Cardiac muscle cell (in vitro differentiated cells and primary cell): ENCODE measurements around the gene HK3. TPM values are rescaled to one million over a fixed set of nuclear protein-coding genes. Genes with fewer than 3 reads are reported as not detected.

Experiments
- DNase-seq, 2 donors: peaks; one replicate each; pipeline versions ENCODE4 v3.0.0 to v3.0.0-alpha.2; 2010 to 2017; ENCODE audit warnings: low read depth in 1 of 2, low spot score in 1 of 2
- H3K27ac ChIP-seq: fragments of 200-600 bp; sonication (generic); 2 replicates; pipeline ENCODE4 v1.5.1; 2016
- H3K27me3 ChIP-seq: fragments of 200-600 bp; sonication (generic); 2 replicates; pipeline ENCODE4 v1.6.0; 2016; ENCODE audit warnings: control low read depth
- H3K36me3 ChIP-seq: fragments of 200-600 bp; sonication (generic); 2 replicates; pipeline ENCODE4 v1.5.1; 2016; ENCODE audit warnings: control low read depth
- H3K4me1 ChIP-seq: fragments of 200-600 bp; sonication (generic); 2 replicates; pipeline ENCODE4 v1.8.1; 2017; ENCODE audit warnings: low read depth, mild to moderate bottlenecking, mixed run types
- H3K4me3 ChIP-seq: fragments of 200-600 bp; sonication (generic); 2 replicates; pipeline ENCODE4 v1.5.1; 2016; ENCODE audit warnings: mild to moderate bottlenecking
- H3K9me3 ChIP-seq: fragments of 200-600 bp; sonication (generic); 2 replicates; pipeline ENCODE4 v1.5.1; 2017; ENCODE audit warnings: low read depth, mild to moderate bottlenecking, control low read depth
- polyA plus RNA-seq: library from polyadenylated mRNA; unstranded; fragments of >200 nt; fragmentation: Nextera tagmentation; extraction: Ambion mirVana; gene quantifications from 2 replicates; pipeline ENCODE4 v1.2.1, GENCODE V29; 2016
- total RNA-seq: library from RNA; depleted of rRNA; stranded (reverse); fragments of >200 nt; gene quantifications from 2 replicates; pipeline ENCODE4 v1.2.3, GENCODE V29; 2016
- TF ChIP-seq, protein P1 (sequence below): IDR thresholded peaks from 2 replicates; pipeline ENCODE4 v1.5.1; 2012; ENCODE audit warnings: low read depth, mild to moderate bottlenecking, low read length

HK3 gene
- total and polyA plus RNA-seq, 2 experiments from 2014 or later: not detected

DNA sequence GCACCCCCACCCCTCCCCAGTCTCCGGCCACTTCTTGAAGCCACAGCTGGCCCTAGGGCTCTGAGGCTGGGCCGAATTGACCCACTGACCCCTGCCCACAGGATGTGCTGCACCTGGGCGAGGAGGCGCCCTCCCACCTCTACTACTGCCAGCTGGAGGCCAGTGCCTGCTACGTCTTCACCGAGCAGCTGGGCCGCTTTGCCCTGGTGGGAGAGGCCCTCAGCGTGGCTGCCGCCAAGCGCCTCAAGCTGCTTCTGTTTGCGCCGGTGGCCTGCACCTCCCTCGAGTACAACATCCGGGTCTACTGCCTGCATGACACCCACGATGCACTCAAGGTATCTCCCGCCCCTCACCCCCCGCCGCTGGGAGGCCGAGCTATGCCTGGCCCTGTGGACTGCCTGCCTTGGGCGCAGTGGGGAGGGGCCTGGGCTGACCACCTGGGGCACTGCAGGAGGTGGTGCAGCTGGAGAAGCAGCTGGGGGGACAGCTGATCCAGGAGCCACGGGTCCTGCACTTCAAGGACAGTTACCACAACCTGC lies 21.3 kb downstream of the HK3 start:
- Histone ChIP-seq H3K27ac (no peak overlapping the region), H3K4me1 (peaks cover 4% of the 10 kb centered on the region), H3K4me3 (no peak overlapping the region), H3K9me3 (no peaks in the 10 kb centered on the region), H3K36me3 (no peaks in the 10 kb centered on the region), H3K27me3 (no peaks in the 10 kb centered on the region)
- DNase-seq: no peak
- TF ChIP-seq, protein P1, sequence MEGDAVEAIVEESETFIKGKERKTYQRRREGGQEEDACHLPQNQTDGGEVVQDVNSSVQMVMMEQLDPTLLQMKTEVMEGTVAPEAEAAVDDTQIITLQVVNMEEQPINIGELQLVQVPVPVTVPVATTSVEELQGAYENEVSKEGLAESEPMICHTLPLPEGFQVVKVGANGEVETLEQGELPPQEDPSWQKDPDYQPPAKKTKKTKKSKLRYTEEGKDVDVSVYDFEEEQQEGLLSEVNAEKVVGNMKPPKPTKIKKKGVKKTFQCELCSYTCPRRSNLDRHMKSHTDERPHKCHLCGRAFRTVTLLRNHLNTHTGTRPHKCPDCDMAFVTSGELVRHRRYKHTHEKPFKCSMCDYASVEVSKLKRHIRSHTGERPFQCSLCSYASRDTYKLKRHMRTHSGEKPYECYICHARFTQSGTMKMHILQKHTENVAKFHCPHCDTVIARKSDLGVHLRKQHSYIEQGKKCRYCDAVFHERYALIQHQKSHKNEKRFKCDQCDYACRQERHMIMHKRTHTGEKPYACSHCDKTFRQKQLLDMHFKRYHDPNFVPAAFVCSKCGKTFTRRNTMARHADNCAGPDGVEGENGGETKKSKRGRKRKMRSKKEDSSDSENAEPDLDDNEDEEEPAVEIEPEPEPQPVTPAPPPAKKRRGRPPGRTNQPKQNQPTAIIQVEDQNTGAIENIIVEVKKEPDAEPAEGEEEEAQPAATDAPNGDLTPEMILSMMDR: no peak

DNA sequence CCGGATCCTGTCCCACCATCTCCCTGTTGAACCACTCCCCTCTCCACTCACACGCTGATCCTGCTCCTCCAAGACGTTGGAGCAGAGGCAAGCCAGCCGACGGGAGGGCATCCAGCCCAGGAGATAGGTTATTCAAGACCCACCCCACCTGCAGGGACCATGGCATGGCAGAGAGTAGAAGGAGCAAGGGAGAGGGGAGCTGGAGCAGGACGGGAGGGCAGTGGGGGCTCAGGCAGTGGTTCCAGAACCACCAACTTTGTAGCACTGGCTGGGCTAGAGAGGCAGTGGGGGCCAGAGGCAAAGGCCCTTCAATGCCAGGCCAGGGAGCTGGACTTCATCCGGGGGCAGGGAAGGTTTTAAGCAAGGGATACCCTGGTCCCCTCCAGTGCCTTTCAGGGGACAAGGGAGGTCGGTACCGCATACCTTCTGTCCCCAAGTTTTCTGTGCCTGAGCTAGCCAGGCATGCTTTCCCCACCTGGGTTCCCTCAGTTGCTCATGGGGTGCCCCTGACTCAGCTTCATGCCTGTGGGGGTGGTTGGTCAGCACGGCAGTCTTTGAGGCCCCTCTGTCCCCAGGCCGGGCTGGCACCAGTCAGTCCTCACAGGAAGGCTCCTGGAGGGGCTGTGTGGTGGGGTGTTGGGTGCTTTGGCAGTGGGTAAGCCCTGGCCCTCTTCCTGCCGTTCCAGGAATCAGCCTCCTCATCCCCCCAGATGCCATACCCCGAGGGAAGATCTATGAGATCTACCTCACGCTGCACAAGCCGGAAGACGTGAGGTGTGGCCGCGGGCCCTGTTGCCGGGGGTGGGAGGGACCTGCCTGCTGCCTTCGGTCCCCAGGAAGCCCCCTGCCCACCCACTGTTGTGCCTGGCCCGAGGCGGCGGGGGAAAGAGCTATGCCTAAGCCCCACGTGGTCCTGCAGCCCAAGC lies 22.4 kb downstream of the HK3 start:
- Histone ChIP-seq H3K27ac (no peak overlapping the region), H3K27me3 (no peaks in the 10 kb centered on the region), H3K9me3 (no peaks in the 10 kb centered on the region), H3K4me3 (no peak overlapping the region), H3K4me1 (peaks cover 4% of the 10 kb centered on the region), H3K36me3 (no peaks in the 10 kb centered on the region)
- no peak for DNase-seq
- TF ChIP-seq, protein P1: no peak

DNA sequence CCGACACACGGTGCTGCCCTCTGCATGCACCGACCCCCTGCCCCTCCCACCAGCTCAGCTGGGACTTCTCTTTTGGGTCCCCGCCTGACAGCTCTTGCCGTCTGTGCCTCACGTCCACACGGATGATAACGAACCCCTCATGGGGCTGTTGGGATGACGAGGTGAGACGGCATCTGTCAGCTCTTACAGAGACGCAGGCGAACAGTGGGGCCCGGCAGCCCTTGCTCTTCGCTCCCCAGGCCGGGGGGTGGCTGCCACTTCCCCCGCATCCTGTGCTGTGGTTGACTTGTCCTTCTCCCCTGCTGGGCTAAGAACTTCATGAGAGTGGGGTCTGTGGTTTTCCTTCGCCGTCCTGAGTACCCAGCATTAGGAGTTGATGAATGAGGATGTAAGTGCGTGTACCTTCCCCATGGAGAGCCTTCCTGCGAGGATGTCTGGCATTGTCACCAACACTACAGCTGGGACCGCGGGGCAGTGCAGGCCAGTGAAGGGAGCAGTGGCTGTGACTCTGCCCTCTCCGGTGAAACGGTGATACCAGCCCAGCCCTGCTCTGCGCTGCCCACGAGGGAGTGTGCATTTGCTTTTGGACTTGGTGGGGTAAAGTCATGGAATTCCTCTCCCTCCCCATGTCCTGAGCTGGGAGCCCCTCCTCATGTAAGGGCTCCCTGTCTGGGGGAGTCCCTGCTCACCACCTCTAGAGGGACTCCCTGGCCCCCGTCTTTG lies 23.2 kb downstream of the HK3 start:
- H3K4me3 ChIP-seq: no peak overlapping the region
- H3K27me3 ChIP-seq: no peaks in the 10 kb centered on the region
- H3K9me3 ChIP-seq: no peaks in the 10 kb centered on the region
- H3K27ac ChIP-seq: no peak overlapping the region
- H3K4me1 ChIP-seq: peaks cover 4% of the 10 kb centered on the region
- DNase-seq: no peak
- no peaks in the 10 kb centered on the region for H3K36me3 ChIP-seq
- TF ChIP-seq, protein P1: no peak

DNA sequence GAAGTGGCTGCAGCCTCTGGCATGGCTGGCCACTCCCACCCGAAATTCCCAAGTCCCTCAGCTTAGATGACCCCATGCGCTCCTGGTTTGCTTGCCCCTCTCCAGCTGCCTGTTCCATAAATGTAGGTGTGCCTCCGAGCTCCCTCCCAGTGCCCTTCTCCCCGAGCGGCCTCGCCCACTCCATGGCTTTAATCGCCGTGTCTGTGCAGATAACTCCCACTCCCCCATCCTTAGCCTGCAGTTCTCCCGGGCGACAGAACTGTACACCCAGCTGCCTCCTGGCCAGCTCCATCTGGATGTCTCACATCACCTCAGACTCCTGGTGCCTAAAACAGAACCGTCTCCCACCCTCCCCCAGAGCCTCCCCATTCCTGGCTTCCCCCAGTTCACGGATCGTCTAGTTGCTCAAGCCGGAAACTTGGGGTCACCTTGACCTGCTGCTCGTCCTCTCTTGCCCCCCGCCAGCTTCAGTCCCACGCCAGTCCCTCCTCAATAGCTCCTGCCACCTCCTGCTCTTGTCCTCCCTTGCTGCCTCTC lies 24.1 kb downstream of the HK3 start:
- no peaks in the 10 kb centered on the region for H3K9me3 ChIP-seq
- no peak overlapping the region for H3K27ac ChIP-seq
- no peaks in the 10 kb centered on the region for H3K27me3 ChIP-seq
- no peak overlapping the region for H3K4me3 ChIP-seq
- no peaks in the 10 kb centered on the region for H3K36me3 ChIP-seq
- H3K4me1 ChIP-seq: peaks cover 4% of the 10 kb centered on the region
- TF ChIP-seq, protein P1: no peak
- DNase-seq: no peak

DNA sequence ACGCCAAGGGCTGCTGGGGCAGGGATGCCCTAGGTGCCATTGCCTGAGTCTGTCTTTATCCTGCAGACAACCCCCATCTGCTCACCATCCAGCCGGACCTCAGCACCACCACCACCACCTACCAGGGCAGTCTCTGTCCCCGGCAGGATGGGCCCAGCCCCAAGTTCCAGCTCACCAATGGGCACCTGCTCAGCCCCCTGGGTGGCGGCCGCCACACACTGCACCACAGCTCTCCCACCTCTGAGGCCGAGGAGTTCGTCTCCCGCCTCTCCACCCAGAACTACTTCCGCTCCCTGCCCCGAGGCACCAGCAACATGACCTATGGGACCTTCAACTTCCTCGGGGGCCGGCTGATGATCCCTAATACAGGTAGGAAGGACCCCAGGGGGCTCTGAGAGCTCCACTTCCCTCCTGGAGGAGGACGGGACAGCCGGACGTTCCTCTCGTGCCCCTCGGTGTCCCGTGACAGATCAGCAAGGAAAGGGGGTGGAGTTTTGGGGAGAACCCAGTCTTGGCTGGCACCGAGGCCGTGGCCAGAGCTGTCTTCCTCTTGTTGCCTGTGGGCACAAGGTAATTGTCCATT lies 24.9 kb downstream of the HK3 start:
- no peaks in the 10 kb centered on the region for H3K36me3 ChIP-seq
- peaks cover 4% of the 10 kb centered on the region for H3K4me1 ChIP-seq
- H3K27me3 ChIP-seq: no peaks in the 10 kb centered on the region
- no peak overlapping the region for H3K27ac ChIP-seq
- no peak overlapping the region for H3K4me3 ChIP-seq
- TF ChIP-seq, protein P1: no peak
- no peak for DNase-seq
- H3K9me3 ChIP-seq: no peaks in the 10 kb centered on the region
